NCI-H2029 treated with DMSO at 0.1 percent for 48 hours (cell line): ENCODE data around the gene CADPS.

ENCODE experiments used
- DNase-seq: peaks from one replicate; lab custom pipeline; 2025; lab: John Stamatoyannopoulos, UW

The CADPS gene

DNA sequence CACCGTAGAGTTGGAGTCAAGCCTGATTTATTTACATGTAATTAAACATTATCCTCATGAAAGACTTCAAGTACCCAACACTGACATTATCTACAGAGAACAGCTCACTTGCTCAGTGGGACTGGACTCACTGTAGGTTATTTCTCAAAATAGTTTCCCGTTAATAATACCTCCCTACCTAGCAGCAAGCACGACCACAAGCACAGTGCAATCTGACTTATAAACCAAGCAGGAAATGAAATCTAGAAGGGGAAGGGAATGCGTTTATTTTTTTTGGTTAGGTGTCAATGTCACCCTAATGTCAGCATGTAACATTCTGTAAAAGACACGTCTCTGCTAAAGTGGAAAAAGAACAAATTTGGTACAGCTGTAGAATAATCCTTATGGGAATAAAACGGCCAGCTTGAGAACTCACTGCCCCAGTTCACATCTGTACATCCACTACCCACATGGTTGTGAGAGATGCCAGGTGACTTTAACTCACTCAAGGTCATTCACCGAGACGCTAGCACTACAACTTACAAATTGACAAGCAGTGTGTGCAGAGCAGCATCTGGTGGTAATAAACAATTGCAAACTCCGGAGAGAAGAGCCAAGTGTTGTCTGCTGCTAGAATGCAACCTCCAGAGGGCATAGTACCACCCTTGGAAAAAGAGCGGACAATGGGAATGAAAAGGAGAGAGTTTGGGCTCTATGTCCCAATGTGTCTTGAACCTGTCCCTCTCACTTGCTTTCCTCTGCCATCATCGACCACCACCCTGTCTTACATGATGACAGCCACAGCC is 242.5 kb downstream of the CADPS start:
- no peak for DNase-seq

DNA sequence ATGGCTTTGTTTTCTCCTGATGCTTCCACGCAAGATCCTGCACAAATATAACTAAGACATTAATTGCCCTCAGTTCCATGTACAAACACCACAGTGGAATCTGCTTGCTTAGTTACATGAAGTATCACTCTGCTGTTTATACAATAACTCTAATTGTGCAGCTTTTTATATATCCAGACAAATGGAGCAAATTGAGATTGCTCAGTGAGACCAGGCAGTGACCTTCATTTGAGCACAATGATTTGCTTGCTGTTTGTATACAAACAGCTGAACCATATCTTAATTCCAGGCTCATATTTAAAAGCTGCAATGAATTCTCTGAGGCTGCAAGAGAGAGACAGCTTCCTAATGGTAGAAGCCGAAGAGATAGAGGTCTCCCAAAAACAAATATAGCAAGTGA is 243.7 kb downstream of the CADPS start:
- DNase-seq, result no peak

DNA sequence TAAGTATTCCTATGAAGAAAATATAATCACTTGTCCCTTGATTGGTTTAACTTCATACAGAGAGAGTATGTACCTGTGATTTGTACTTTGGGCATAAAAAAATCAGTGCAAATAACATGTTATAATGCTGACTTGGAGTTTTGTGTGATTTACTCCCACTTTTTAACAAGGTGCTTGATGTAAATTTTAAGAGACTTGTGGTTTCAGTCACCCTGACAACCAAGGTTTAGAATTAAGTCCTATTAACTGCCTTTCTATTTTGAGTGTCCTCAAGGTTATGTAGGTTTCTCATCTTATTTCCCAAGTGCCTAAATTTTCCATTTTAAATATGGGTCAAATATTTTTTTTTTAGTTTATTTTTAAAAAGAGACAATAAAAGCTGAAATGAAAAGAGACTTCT is 244.6 kb downstream of the CADPS start:
- DNase-seq, result no peak

DNA sequence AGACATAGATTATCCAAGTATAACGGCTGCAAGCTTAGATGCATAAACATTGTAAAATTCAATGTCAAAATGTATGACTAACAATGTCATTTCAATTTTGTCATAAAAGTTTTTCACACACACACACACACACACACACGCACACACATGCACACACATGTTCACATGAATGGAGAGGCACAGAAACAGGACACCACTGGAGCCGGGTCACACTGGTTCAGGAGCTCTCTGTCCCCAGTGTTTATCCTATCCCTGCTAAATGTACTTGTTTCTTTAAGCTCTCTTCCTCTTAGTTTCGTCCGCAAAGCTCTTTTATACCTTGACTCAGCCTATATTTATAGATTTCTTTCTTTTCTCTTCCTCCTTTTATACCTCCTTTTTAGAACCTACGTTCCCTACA is 249.9 kb downstream of the CADPS start:
- no peak for DNase-seq

DNA sequence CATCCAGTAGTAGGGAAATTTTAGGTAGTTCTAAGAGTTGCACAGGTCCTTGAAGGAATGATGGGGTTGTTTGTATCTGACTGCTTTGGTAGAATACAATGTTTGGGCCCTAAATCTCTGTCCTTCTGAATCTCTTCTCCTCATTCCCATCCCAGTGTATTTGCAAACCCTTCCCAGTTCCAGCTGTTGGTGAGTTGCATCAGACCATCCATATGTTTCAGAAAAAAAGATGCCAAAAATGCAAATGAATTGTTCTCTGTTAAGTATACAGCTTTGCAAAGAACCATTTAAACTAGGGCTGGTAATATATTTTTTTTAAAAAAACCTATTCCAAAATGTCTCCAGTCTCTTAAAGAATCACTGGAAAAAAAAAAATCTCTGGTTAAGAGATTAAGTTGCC is 251.0 kb downstream of the CADPS start:
- no peak for DNase-seq

DNA sequence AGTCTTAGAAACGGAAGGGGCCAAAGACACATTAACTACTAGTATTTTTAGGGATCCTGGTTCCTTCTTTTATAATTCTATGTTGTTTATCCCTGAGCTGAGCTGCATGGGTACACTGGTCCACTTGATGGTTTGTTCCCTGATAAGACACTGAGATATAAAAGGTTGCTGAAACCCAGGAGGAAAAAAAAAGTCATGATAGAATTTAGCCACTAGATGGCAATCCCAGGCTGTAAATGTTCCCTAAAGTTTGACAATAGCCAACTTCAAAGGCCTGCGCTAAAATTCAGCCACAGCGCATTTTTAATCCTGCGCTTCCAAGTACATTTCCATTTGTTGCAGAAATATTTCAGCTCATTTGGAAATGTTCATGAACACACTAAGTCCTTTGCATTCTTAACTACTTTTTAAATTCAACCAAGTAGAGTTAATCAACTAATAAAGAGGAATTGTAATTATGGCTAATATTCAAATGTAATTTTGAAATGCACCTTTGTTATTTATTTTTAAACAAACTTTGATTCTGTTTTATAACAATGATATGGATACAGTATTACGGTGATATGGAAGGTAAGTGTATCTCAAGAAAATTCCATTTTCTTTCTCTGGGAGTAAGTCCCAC is 252.6 kb downstream of the CADPS start:
- no peak for DNase-seq

DNA sequence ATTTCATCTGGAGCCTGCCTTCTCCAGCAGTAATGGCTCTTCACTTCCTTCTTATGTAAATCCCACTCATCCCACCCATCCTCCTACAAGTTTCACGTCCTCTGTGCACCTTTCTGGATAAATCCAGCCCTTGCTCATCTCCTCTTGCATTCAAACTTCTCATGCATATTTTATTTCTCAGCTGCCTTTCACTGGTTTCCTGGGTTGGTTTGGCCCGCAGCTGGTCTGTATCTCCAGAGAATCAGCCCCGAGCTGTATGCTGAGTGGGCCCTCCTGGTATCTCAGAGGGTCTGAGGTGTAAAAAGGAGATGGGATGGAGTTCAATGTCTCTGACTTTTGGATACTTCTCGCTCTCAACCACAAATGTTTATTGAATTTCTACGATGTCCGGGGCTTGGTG is 253.3 kb downstream of the CADPS start:
- DNase-seq, result no peak

DNA sequence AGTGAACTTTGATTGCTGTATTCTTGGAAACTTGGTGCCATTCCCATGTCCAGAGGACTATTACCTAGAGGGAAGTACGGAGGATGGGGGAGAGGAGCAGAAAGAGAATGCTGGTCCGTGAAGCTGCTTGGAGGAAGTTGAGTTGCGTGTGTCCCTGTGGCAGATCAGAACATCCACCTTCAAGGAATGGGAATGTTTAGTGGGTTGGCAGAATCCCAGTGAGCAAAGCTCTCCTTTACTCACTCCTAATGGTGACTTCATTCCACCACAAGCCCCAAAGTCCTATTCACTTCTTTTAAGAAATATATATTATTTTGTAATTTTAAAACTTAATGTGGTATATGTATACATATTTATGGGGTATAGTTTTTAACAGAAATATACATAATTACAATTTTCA is 254.0 kb downstream of the CADPS start:
- DNase-seq, result no peak

DNA sequence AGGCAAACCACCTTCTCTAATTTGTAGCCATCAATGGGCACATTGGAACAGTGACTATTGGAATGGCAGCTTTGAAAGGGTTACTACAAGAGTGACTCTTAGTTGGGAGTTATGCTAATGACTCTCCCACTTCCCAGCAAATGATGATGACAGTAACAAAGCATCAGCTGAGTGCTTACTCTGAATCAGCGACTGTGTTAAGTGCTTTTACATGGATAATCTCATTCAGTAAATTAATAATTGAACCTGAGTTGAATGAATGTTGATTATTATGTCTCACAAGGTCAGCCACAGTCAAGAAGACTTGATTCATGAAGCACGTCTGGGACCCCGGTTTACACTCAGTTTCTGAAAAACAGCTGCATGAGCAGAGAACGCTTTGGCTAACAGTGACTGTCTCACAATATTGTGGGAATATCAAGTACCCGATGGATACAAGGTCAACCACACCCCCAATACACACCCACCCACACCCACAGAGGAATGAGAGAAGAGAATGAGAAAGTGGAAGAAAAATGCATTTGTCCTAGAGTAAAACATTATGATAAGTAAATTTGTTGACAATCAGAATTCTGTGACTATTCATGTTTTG is 259.9 kb downstream of the CADPS start:
- no peak for DNase-seq

DNA sequence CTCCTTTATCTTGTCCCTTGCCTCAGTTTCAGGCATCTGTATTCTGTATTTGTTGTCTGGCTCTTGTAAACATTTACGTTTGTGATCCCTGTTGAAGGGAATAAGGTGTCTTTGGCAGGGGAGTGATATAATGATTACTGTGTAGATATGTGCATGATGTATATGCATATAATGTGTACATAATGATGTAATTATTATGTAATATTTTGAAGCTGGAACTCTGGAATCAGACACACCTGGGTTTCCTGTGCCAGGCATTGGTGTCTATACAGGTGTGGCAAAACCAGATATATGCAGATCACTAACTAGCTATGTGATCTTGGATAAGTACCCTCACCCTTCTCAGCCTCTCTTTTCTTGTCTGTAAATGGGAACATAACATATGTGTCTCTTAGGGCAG is 260.7 kb downstream of the CADPS start:
- DNase-seq, result no peak

DNA sequence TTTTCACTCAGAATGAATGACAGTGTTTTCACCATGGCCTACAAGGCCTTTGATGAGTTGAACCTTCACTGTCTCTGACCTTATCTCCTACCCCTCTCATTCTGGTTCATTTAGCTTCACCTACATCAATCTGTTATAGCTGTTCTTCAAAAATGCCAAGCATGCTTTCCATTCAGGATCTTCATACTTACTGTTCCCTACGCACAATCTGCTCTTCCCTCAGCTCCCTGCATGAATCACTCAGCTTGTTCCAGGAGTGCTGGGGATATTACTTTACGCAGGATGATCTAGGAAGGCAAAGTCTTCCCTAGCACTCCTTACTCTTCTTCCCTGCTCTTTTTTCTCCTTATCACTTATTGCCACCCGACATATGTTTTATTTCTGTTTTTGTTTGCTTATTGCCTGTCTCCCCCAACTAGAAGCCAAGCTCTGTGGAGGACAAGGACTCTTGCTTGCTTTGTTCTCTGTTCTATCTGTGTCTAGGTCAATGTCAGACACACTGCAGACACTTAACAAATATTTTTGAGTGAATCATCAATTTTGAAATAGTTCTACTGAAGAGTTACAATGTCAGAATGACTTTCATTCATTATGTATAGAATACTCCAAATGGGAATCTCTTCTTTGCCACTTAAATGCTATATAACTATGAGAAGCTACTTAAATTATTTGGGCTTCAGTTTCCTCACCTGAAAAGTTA is 263.5 kb downstream of the CADPS start:
- DNase-seq, result no peak

DNA sequence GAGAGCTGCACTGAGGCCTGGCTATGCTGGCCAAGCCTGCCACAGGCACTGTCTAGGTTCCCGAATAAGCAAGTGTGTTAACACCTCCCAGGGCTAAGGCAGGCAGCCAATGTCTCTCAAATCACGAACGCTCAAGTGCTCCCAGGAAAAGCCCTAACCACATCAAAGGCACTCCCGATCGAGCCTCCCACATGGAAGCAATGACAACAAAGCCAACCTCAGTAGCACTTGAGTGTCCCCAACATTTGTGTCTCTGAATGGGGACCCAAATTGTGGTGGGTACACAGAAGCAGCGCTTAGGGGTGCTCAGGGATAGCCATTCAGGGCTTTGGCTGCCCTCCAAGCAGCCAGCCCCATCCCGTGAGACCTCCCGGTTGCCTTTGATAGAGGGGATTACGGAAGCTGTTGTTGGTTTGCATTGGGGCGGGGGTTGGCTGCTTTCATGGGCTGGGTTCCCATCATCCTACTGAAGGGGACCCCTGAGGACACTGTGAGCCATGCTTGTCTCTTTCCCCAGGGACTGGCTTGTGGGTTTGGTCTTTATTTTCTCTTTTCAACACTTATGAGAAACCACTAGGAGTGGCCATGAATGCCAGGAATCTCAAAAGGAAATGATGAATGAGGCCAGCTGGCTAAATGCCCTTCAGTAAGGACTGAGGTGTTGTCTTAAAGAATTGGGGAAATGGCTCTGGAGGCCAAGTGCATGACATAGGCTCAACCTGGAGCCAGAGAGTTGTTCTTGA is 267.8 kb downstream of the CADPS start:
- peak; percentile 63 for DNase-seq

DNA sequence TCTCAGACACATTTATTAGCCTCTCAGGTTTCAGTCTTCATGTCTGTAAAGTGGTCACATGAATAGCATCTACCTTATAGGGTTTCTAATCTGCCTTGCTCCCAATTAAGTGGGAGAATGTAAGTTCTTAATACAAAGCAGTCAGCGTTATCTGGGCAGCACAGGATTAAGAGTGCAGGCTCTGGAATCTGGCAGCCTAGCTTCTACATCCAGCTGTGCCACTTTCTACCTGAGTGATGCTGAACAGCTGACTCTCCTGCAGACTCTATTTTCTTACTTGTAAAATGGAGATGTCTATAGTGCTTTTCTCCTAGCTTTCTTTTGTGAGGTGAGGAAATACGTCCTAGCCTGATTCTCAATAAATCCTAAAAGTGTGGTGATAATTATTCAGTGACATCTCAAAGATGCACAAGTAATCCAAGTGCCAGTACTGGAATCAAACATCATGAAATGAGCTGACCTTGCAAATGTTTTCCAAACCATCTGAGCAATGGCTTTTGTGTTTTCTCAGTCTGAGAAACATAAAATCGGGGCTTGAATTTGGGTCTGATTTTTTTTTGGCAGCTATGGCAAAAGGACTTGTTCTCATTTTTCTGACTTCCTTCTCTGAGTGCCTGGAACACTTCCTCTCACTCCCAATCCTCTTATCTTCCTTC is 269.7 kb downstream of the CADPS start:
- DNase-seq, result no peak

DNA sequence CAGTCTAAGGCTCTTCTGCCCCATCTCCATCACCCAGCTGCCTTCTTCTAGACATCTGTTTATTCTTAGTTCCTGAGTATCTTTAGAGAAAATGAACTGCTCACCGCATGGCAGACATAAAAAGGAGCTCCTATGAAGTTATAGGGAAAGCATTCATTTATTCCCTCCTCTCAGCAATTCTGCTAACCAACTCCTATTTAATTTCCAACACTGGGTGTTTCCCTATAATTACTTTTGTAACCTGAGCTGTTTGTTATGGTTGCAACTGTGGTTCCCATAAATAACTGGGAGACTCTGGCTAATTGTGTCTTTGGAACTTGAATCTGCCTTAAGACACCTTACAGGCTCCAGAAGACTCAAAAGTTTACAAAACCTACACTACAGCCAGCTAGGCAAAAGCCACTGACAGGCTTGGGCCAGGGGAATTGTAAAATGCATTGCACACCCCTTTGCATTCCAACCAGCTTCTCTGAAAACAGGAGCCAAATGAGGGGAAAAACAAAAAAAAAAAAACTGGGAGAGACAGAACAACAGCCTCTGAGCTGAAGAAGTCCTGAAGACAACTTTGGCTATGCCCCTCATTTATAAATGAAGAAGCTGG is 270.4 kb downstream of the CADPS start:
- DNase-seq, result no peak

DNA sequence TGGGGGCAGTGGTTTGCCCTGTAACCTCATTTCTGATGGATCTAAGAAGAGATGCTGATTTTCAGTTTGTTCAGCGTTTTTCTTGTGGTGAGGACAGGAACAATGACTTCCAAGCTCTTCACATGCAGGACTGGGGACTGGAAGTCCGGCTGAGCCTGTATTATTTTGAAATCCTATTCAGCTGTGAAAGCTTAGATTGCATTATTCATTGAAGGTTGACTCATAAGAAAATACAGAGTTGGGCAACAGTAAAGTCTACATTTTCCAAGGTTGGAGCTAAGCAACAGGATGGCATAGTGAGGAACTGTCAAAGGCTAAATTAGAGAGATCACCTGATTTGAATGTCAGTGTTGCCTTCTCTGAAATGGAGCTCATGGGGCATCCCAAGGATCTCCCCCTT is 270.9 kb downstream of the CADPS start:
- DNase-seq, result no peak

DNA sequence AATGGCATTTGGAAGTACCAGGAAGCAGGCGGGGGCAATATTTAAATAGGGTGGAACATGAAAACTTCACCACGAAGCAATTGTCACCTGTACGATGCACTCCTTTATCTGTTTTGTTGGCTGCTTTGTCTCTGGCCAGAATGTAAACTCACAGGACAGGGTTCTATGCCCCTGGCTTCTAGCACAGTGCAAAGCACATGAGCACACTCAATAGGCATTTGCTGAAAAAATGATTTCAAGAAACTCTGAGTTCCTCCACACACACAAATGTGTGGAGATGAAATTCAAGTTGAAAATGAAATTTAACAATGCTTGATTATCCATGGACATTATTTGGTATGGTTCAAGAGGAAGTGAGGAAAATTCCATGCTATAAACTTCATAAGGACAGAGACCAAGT is 272.2 kb downstream of the CADPS start:
- DNase-seq, result no peak

DNA sequence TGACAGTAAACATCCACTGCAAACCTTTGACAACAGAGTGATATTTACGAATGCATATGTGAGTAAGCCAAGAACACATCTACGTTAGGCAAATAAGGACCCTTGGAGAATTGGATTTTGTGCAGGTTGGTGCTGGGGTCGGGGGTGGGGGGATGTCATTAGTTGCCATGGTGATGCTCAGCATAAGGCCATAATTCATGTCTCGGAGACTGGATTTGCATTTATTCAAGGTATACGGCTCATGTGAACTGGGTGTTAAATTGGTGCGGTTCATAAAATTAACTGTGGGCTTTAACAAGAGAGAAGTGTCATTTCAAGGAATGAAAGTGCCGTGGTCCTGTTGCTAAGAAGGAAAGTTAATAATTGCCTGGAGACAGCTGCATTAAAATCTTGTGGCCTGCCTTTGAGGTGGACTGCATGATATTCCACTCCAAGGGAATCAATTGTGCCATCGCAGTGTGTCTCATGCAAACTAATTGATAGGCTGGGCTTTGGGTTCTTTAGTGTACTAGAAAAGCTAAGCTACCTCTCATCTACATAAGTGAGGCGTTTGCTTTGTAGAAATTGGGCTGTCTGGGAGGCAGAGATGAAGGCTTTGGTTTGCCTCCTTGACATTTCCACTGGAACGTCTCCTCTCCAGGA is 273.0 kb downstream of the CADPS start:
- no peak for DNase-seq

DNA sequence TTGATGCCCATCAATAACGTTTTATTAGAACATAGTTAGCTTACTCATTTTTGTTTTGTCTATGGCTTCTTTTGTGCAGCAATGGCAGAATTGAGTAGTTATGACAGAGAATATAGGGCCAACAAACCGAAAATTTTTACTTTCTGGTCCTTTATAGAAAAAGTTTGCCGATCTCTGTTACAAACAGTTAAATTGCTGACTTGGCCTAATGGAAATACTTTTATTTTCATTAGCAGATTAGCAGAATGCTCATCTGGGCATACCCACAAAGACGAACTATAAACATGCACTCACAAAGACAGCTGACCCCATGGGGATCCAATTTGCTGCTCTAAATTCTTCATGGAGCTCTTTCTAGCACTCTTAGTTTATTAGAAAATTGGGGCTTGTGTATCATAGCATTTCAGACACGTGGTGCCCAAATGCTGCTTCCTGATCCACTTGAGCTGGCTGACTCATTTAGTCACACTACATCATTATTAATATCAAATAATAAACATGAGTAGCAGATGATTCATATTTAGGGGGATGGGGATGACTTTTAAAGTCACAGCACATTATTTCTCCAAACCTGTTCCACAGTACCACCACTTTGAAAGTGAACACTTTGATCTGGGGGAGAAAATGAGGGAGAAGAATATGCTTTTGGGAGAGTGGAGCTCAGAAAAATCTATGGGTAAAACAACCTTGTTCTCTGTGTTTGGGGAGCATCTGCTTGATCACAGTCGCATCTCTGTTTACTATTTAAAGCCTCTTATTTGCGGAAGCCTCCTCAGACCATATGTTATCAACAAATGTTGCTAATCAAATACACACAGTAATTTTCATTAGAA is 273.8 kb downstream of the CADPS start:
- DNase-seq, result no peak

DNA sequence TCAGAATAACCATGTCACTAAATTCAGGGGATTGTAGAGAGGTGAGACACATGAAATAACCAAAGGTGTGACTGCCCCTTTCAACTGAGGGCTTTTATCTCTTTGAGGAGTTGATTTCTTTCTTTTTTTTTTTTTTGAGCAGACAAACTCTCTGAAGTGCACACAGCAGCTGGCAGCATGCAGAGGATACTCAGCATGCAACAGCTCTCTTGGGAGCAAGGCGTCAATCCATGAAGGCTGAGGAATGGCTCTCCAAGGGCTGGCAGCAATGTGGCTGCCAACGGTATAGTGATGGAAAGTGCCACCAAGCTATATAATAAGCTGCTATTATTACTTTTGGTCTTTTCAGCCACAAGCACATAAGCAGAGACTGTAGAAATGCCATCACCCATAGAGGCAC is 275.2 kb downstream of the CADPS start:
- no peak for DNase-seq

DNA sequence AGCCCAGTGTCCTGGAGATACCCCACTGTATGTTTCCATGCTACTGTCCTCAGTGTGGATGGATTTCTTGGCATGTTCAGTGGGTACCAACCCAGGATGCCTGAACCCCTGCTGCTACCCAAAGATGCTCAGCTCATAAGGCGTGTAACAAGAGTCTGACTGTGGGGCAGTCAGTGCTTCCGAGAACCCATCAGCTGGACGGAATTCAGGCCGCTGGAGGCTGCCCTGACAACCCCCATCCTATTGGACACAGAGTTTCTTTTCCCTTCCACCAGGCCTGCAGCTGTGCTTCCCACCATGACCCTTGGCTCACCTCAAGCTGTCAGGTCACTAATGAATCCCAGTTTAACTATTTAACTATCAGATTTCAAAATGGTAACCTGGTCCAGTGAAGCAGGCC is 277.7 kb downstream of the CADPS start:
- DNase-seq, result no peak
